Stimulated activated CD4-positive, alpha-beta T cell treated with anti-CD3 and anti-CD28 coated beads, Interleukin-12 subunit alpha, Interleukin-12 subunit beta, amount 100 ng/mL, for 24 hours (primary cell): Measurements from ENCODE around the gene SH3RF1.

Source experiments
- DNase-seq, 2 experiments: peaks; one replicate each; pipeline ENCODE4 v3.0.0-alpha.2; 2020; ENCODE audit warnings: low read depth in 2 of 2

SH3RF1 gene

GRCh38 chr4:169103966-169104412 is 166.8 kb downstream of the SH3RF1 start:
- DNase-seq, result no peak

DNA sequence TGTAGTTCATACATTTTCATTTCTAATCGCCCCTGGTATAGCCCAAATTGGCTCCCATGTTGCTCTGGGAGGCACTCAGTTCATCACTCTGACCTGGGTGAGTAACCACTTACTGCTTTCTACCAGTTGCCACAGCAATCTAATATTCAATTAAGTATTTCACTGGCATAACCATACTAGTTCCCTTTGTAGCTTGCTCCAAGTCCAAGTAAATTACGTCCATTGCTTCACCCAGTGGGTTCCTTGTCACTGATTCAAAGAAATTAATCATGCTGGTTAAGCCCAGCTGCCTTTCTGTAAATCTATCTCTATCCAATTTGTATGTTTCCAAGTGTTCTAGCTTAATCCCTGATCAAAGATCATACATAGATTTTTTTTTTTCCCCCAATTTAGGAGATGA is 168.7 kb downstream of the SH3RF1 start:
- DNase-seq, result no peak

- DNase-seq, result no peak
Observed at GRCh38 chr4:169100670-169101101, 170.1 kb downstream of the SH3RF1 start.

- no peak for DNase-seq
Observed at GRCh38 chr4:169099771-169100180, 171.0 kb downstream of the SH3RF1 start.

- DNase-seq, result no peak
Observed at GRCh38 chr4:169098969-169099690, 171.6 kb downstream of the SH3RF1 start.

DNA sequence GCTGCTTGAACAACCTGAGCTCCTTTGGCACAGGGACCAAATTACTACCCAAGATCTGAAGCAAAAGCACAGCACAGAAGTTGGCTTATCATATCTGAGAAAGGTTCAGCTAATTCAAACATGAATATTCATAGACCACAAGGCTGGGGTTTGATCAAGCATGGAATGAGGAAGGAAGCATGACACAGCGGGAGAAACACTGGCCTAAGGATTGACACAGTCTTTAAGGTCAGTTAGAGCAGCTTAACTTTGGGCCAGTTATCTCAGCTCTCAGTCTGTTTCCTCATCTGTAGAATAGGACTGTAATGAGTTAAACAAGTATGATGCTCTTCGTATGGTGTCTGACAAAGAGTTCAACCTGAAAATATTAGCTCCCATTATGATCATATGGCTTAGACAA is 172.2 kb downstream of the SH3RF1 start:
- DNase-seq, result no peak

DNA sequence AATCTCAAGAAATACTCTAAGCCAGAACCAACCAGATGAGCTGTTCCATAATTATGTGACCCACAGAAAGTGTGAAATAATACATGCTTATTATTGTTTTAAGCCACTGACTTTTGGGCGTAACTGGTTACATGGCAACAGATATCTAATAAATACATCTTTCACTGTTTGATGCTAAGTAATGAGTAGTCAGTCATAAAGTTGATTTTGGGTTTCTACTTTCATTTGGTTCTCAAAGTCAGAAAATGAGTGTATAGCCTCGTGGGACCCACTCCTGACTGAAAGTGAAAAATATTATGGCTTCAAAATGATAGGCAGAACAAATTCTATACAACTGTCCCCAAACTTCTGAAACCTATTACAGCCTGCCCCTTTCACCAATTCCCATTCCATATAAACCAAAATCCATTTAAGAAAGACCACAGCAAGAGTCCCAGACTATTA is 172.7 kb downstream of the SH3RF1 start:
- DNase-seq, result no peak

- no peak for DNase-seq
Observed at GRCh38 chr4:169096221-169096620, 174.5 kb downstream of the SH3RF1 start.

DNA sequence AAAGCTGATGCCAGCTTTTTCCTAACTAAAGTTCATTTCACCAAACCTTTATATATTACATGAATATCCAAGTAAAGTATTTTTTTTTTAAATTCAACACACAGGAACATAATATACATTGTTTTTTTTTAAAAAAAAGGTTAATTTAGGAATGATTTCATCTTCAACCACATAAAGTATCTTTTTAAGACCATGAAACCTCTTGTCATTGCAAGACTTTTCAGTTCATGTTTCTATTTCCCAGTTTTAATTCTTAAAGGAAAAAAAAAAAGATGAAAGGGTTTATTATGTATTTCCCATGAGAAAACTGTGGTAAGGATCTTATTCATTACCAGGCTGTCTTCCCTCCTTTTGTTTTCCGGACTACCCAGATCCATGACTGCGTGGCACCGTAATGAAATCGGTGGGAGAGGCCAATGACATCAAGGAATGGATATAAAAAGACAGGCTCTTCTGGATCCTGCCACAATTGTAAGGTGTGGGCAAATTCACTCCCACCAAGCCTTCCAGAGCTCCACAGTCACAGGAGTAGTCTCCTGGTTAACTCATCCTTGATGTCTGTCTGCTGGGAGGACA is 176.0 kb downstream of the SH3RF1 start:
- no peak for DNase-seq

- no peak for DNase-seq
Observed at GRCh38 chr4:169092889-169093522, 177.8 kb downstream of the SH3RF1 start.

DNA sequence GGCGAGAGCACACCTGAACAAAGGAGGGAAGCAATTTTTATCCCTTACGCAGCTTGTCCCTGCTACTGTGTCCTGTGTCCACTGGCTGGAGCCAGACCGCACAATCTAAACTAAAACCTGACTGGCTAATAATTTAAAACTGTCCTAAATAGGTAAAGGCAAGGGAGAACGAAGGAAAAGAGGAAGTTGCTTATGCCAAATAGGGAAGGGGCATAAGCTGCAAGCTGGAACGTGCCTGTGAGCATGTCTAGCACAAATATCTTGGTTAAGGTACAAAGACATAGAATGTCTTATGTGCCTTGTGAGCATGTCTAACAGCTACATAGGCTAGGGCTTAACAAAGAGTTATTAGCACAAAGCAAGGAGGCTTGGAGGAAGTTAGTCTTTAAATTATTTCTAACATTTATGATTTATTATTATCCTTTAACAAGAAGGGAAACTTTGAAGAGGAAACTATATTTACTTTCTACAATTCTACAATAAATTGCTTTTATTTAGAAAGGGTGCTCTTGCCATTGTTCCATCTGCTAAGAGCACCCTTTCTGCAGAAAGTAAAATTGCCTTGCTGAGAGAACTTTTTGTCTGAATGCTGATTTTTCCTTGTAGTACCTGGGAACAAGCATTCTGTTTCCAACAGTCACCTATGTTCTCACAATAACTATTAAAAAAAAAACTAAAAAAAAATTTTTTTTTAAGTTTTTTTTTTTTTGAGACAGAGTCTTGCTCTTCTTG is 180.1 kb downstream of the SH3RF1 start:
- DNase-seq, result no peak

GRCh38 chr4:169089004-169089403 is 181.8 kb downstream of the SH3RF1 start:
- no peak for DNase-seq

- no peak for DNase-seq
Observed at GRCh38 chr4:169084954-169085353, 185.8 kb downstream of the SH3RF1 start.

- no peak for DNase-seq
Observed at GRCh38 chr4:169080981-169081380, 189.8 kb downstream of the SH3RF1 start.

DNA sequence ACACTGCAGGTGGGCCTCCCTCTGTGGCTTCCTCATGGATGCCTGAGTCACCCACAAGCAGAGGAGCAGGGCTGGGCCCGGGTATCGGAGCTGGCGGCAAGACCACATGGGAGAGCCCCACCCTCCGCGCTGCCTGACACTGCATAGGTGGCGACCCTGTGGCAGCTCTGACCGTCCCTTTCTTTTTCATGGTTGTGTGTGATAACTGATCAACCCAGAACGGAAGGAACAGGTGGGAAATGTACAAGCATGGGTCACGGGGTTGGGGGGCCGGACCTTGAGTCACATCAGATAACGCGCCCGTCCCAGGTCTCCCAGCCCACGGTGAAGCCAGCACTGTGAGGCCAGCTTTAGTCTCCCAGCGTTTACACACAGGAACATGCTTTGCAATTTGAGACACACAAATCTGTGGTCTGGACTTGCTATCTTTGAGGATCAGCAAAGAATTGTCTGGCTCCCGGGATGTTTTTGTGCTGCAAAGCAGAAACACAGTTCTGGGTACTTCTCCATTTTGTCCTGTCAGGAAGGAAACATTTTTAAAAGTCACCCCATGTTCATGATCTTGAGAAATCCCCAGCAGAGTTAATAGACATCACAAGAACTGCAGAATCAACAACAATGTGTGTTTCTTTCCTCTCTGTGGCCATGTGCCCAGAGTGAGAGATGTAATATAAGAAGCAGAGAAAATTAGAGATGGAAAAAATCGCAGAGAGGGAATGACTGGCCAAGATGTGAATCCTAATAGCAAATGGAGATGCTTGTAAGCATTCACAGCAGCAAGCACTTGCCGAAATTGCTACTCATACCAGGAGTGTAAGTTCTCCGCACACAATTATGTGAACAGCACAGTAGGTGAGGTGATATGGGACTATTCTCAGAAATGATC is 190.6 kb downstream of the SH3RF1 start:
- DNase-seq, result no peak

GRCh38 chr4:169074117-169074516 is 196.6 kb downstream of the SH3RF1 start:
- DNase-seq, result no peak

GRCh38 chr4:169071747-169072146 is 199.0 kb downstream of the SH3RF1 start:
- no peak for DNase-seq

DNA sequence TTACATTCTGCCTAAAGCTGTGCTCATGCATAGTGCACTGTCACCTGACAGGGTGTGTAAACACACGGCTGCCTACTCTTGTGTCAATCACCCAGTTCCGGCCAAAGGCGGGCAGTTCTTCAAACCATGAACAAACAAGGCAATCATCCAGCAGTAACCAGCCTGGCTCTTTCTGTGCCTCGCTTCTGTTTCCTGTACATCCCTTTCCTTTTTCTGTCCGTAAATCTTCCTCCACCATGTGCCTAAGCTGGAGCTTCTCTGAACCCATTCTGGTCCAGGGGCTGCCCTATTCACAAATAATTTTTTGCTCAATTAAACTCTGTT is 199.9 kb downstream of the SH3RF1 start:
- DNase-seq, result no peak

DNA sequence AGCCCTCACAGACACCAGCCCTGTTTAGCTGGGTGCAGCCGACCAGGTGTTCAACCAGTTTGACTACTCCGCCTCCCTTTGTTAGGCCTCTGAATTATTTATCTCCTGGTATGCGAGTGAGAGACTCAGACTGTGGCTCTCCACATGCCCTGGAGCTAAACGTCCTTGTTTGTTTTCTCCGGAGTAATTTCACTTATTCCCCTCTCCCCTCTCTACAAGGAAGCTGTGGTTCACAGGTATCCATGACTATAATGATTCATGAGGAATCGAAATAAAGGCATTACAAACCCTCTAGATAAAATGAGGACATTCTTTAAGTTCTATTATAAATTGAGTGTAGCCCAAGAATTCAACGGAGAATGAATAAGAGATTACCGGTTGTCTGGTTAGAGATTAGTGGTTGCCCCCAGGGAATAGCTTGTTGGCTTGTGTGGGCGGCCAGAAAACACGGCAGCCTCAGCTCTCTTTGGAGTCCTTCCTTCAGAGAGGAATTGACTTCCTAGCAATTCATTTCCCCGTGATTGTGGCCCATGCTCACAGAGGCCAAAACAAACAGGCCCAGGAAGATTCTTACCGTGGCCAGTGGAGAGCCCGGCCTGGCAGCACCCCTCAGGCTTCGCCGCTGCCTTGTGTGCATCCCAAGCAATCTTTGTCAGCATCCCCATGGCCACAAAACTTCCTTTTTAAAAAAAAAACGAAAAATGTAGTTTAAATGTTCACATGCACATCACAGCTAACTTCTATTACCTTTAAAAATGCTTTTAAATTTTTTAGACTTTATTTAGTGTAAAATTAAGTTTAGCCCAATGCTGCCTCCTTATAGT is 200.5 kb downstream of the SH3RF1 start:
- no peak for DNase-seq

- DNase-seq, result no peak
Observed at GRCh38 chr4:169068423-169068822, 202.3 kb downstream of the SH3RF1 start.

DNA sequence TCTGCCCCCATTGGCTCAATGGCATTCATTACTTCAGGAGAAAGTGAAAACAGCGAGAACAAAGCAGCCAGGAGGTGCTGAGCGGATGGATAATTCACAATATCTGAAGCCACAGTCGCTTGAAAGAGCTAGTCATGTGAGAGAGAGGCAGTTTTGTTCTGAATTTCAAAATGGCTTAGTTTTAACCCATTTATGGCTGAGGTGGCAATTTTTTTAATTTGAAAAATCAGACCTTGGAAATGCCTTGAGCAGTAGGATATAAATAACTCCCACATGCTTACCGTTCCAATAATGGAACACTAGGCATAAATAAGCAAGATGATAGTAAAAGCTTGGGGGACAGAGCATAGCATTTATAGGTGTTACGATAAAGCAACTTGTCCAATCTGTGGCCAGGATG is 203.8 kb downstream of the SH3RF1 start:
- DNase-seq, result no peak
